BLaER1 (cell line): ENCODE results near the gene TNRC6B.

Experiments used
- H3K27ac ChIP-seq: shearing (Covaris generic); formaldehyde crosslinking; 2 replicates; pipeline ENCODE4 v1.8.1; 2022
- H3K27me3 ChIP-seq: shearing (Covaris generic); formaldehyde crosslinking; 2 replicates; pipeline ENCODE4 v1.8.1; 2022
- H3K36me3 ChIP-seq: shearing (Covaris generic); formaldehyde crosslinking; 2 replicates; pipeline ENCODE4 v1.8.1; 2022
- H3K4me1 ChIP-seq: shearing (Covaris generic); formaldehyde crosslinking; 2 replicates; pipeline ENCODE4 v1.8.1; 2022
- H3K4me2 ChIP-seq: shearing (Covaris generic); formaldehyde crosslinking; 2 replicates; pipeline ENCODE4 v1.8.1; 2022
- H3K4me3 ChIP-seq: shearing (Covaris generic); formaldehyde crosslinking; 2 replicates; pipeline ENCODE4 v1.8.1; 2022
- H3K9ac ChIP-seq: shearing (Covaris generic); formaldehyde crosslinking; 2 replicates; pipeline ENCODE4 v1.8.1; 2022
- H3K9me3 ChIP-seq: shearing (Covaris generic); formaldehyde crosslinking; 2 replicates; pipeline ENCODE4 v1.8.1; 2022
- H4K20me1 ChIP-seq: shearing (Covaris generic); formaldehyde crosslinking; 2 replicates; pipeline ENCODE4 v1.8.1; 2022
- Cebpa-rat ChIP-seq: shearing (Covaris generic); IDR thresholded peaks from 2 replicates; pipeline ENCODE4 v1.8.1; 2022

Gene TNRC6B

GRCh38 chr22:40251106-40251505 lies 73.4 kb downstream of the TNRC6B start:
- no peak overlapping the region for H3K9ac ChIP-seq
- H4K20me1 ChIP-seq = peaks cover 42% of the 10 kb centered on the region
- TF ChIP-seq Cebpa-rat = no peak
- no peak overlapping the region for H3K27ac ChIP-seq
- H3K36me3 ChIP-seq = peaks cover 96% of the 10 kb centered on the region
- H3K27me3 ChIP-seq = no peaks in the 10 kb centered on the region
- H3K9me3 ChIP-seq = no peaks in the 10 kb centered on the region
- H3K4me1 ChIP-seq = peaks cover 9% of the 10 kb centered on the region; the same call in 1 of the 2 replicates
- H3K4me2 ChIP-seq = no peak overlapping the region
- H3K4me3 ChIP-seq = no peak overlapping the region

- no peak overlapping the region for H3K9ac ChIP-seq
- H4K20me1 ChIP-seq = peaks cover 45% of the 10 kb centered on the region
- H3K4me2 ChIP-seq = no peak overlapping the region
- H3K27me3 ChIP-seq = no peaks in the 10 kb centered on the region
- no peak overlapping the region for H3K4me3 ChIP-seq
- no peak overlapping the region for H3K27ac ChIP-seq
- no peak for TF ChIP-seq Cebpa-rat
- H3K36me3 ChIP-seq = peaks cover 95% of the 10 kb centered on the region
- H3K9me3 ChIP-seq = no peaks in the 10 kb centered on the region
- peaks cover 9% of the 10 kb centered on the region; the same call in 1 of the 2 replicates for H3K4me1 ChIP-seq
Measured at GRCh38 chr22:40252146-40252545, 74.4 kb downstream of the TNRC6B start.

- Histone ChIP-seq H4K20me1 (peaks cover 36% of the 10 kb centered on the region), H3K27ac (no peak overlapping the region), H3K4me3 (no peak overlapping the region), H3K27me3 (no peaks in the 10 kb centered on the region), H3K4me1 (no peaks in the 10 kb centered on the region), H3K9ac (no peak overlapping the region), H3K4me2 (no peak overlapping the region), H3K9me3 (peaks cover 13% of the 10 kb centered on the region), H3K36me3 (peaks cover 93% of the 10 kb centered on the region)
- no peak for TF ChIP-seq Cebpa-rat
Measured at GRCh38 chr22:40256516-40256915, 78.8 kb downstream of the TNRC6B start.

GRCh38 chr22:40258017-40258416 lies 80.3 kb downstream of the TNRC6B start:
- Histone ChIP-seq H3K9ac (no peak overlapping the region), H3K4me2 (no peak overlapping the region), H3K9me3 (peaks cover 22% of the 10 kb centered on the region), H3K4me1 (peaks cover 9% of the 10 kb centered on the region), H3K27ac (no peak overlapping the region), H3K36me3 (peaks cover 94% of the 10 kb centered on the region), H4K20me1 (peaks cover 36% of the 10 kb centered on the region), H3K27me3 (no peaks in the 10 kb centered on the region), H3K4me3 (no peak overlapping the region)
- TF ChIP-seq Cebpa-rat = no peak

- Histone ChIP-seq H3K27me3 (no peaks in the 10 kb centered on the region), H3K27ac (no peak overlapping the region)
- TF ChIP-seq Cebpa-rat = no peak
Measured at GRCh38 chr22:40258501-40258915, 80.8 kb downstream of the TNRC6B start.

GRCh38 chr22:40261783-40262182 lies 84.1 kb downstream of the TNRC6B start:
- no peaks in the 10 kb centered on the region; the same call in 1 of the 2 replicates for H3K27me3 ChIP-seq
- no peak overlapping the region for H3K27ac ChIP-seq
- no peak overlapping the region for H3K4me2 ChIP-seq
- H3K36me3 ChIP-seq = peaks cover 94% of the 10 kb centered on the region
- peaks cover 22% of the 10 kb centered on the region for H3K9me3 ChIP-seq
- TF ChIP-seq Cebpa-rat = no peak
- H3K9ac ChIP-seq = no peak overlapping the region
- peaks cover 26% of the 10 kb centered on the region for H4K20me1 ChIP-seq
- H3K4me1 ChIP-seq = peaks cover 35% of the 10 kb centered on the region
- H3K4me3 ChIP-seq = no peak overlapping the region

More at GRCh38 chr22:40258501-40258915, 80.8 kb downstream of the TNRC6B start:
- Histone ChIP-seq H3K4me1 (peaks cover 14% of the 10 kb centered on the region), H3K4me2 (no peak overlapping the region), H3K4me3 (no peak overlapping the region), H3K9ac (no peak overlapping the region), H3K36me3 (peaks cover 94% of the 10 kb centered on the region), H3K9me3 (peaks cover 22% of the 10 kb centered on the region), H4K20me1 (peaks cover 36% of the 10 kb centered on the region)

- no peak overlapping the region for H3K27ac ChIP-seq
- no peak overlapping the region for H3K4me3 ChIP-seq
- H3K4me2 ChIP-seq = peak overlapping the region; percentile 23
- peaks cover 22% of the 10 kb centered on the region for H3K9me3 ChIP-seq
- no peaks in the 10 kb centered on the region; the same call in 1 of the 2 replicates for H3K27me3 ChIP-seq
- H4K20me1 ChIP-seq = peaks cover 12% of the 10 kb centered on the region; the same call in 1 of the 2 replicates
- H3K36me3 ChIP-seq = peaks cover 96% of the 10 kb centered on the region
- H3K9ac ChIP-seq = no peak overlapping the region
- peaks cover 35% of the 10 kb centered on the region for H3K4me1 ChIP-seq
- no peak for TF ChIP-seq Cebpa-rat
Measured at GRCh38 chr22:40263191-40263590, 85.5 kb downstream of the TNRC6B start.

GRCh38 chr22:40265783-40266182 lies 88.1 kb downstream of the TNRC6B start:
- Histone ChIP-seq H3K36me3 (peaks cover 96% of the 10 kb centered on the region), H3K4me2 (peak overlapping the region; percentile 57), H3K27me3 (no peaks in the 10 kb centered on the region; the same call in 1 of the 2 replicates), H3K4me1 (peaks cover 35% of the 10 kb centered on the region), H4K20me1 (peaks cover 12% of the 10 kb centered on the region; the same call in 1 of the 2 replicates), H3K9me3 (peaks cover 16% of the 10 kb centered on the region), H3K9ac (no peak overlapping the region), H3K27ac (peak overlapping the region; percentile 35; the same call in 1 of the 2 replicates), H3K4me3 (no peak overlapping the region)
- no peak for TF ChIP-seq Cebpa-rat

- Histone ChIP-seq H3K27ac (no peak overlapping the region), H3K27me3 (no peaks in the 10 kb centered on the region; the same call in 1 of the 2 replicates), H3K4me1 (peaks cover 11% of the 10 kb centered on the region), H3K9me3 (no peaks in the 10 kb centered on the region), H3K9ac (no peak overlapping the region), H3K36me3 (peaks cover 91% of the 10 kb centered on the region), H3K4me3 (no peak overlapping the region), H3K4me2 (no peak overlapping the region), H4K20me1 (peaks cover 14% of the 10 kb centered on the region; the same call in 1 of the 2 replicates)
- TF ChIP-seq Cebpa-rat = no peak
Measured at GRCh38 chr22:40270031-40270430, 92.3 kb downstream of the TNRC6B start.

GRCh38 chr22:40270748-40271373 lies 93.1 kb downstream of the TNRC6B start:
- Histone ChIP-seq H3K9ac (no peak overlapping the region), H3K36me3 (peaks cover 83% of the 10 kb centered on the region), H3K4me2 (no peak overlapping the region), H3K9me3 (no peaks in the 10 kb centered on the region), H3K4me1 (peaks cover 9% of the 10 kb centered on the region), H3K27me3 (no peaks in the 10 kb centered on the region), H3K27ac (no peak overlapping the region), H3K4me3 (no peak overlapping the region), H4K20me1 (peaks cover 14% of the 10 kb centered on the region; the same call in 1 of the 2 replicates)
- TF ChIP-seq Cebpa-rat = no peak
